Small intestine (tissue), 16 donors: ENCODE data around the gene GRAP2. TPM values are rescaled to one million over a fixed set of nuclear protein-coding genes. Genes with fewer than 3 reads are reported as not detected.
"Not testable (repeated sequence)": the region's sequence is repeated elsewhere in the genome, so short reads cannot be mapped to it uniquely, and the experiment has no call there.

Experiments used
- DNase-seq, 2 donors: peaks; one replicate each; pipeline versions ENCODE4 v3.0.0 to v3.0.0-alpha.2; 2013
- FAIRE-seq: peaks from 2 replicates; lab custom pipeline; 2012; peaks lifted over from hg19 to GRCh38; lab: Jason Lieb, UNC
- H3K27ac ChIP-seq, 3 donors: one replicate each; pipeline ENCODE4 v1.5.1; 2013; ENCODE audit warnings: low read length in 2 of 3, mild to moderate bottlenecking in 2 of 3, control low read depth in 1 of 3, inconsistent platforms in 1 of 3, low read depth in 1 of 3, moderate library complexity in 1 of 3
- H3K27me3 ChIP-seq, 3 donors: one replicate each; pipeline ENCODE4 v1.6.1; 2013; ENCODE audit warnings: low read length in 3 of 3, inconsistent platforms in 1 of 3; ENCODE audit not compliant: control insufficient read depth in 3 of 3, insufficient read depth in 3 of 3
- H3K36me3 ChIP-seq, 3 donors: one replicate each; pipeline ENCODE4 v1.6.1; 2013; ENCODE audit warnings: low read length in 3 of 3, inconsistent platforms in 1 of 3, low read depth in 1 of 3, mild to moderate bottlenecking in 1 of 3, moderate library complexity in 1 of 3; ENCODE audit not compliant: control insufficient read depth in 3 of 3, insufficient read depth in 2 of 3
- H3K4me1 ChIP-seq, 3 donors: one replicate each; pipeline ENCODE4 v1.6.1; 2013; ENCODE audit warnings: low read length in 2 of 3, inconsistent platforms in 1 of 3, low read depth in 1 of 3, mild to moderate bottlenecking in 1 of 3, moderate library complexity in 1 of 3; ENCODE audit not compliant: control insufficient read depth in 3 of 3, insufficient read depth in 2 of 3
- H3K4me3 ChIP-seq, 3 donors: one replicate each; pipeline ENCODE4 v1.5.1; 2013; ENCODE audit warnings: low read length in 3 of 3, control low read depth in 1 of 3, inconsistent platforms in 1 of 3, low read depth in 1 of 3, mild to moderate bottlenecking in 1 of 3, moderate library complexity in 1 of 3
- H3K9me3 ChIP-seq, 2 donors: one replicate each; pipeline ENCODE4 v1.6.1; 2013; ENCODE audit warnings: low read depth in 1 of 2, low read length in 1 of 2; ENCODE audit not compliant: control insufficient read depth in 2 of 2, insufficient read depth in 1 of 2
- WGBS, 3 donors: extraction: QIAGEN DNeasy Blood & Tissue Kit; methylation state at CpG; one replicate each; pipeline ENCODE4 v1.1.7; 2013; 5-methylcytosine and 5-hydroxymethylcytosine counted together
- long read RNA-seq, 10 donors: transcript quantifications; one replicate each; lab custom pipeline, GENCODE V29; 2026
- polyA plus RNA-seq, 4 donors: library from polyadenylated mRNA; stranded (reverse) in 3 of 4; unstranded in 1 of 4; fragments of 200-250 nt in 3 of 4; fragments of 120-200 nt in 1 of 4; gene quantifications; one replicate each; pipeline versions ENCODE4 v1.2.1 to v1.2.3, GENCODE V29; 2013
- donor health status: healthy with polysubstance abuse.
- donor health status: control.
- donor health status: control.
- donor health status: Bipolar disorder and iron deficiency.
- donor health status: healthy.

GRAP2 gene
- 1 to 10 TPM; 2.0 to 3.4 (median 2.6) TPM for polyA plus RNA-seq
- long read RNA-seq, donor 1, partial matches to known transcripts: 0 of 2 reads
- long read RNA-seq, donor 1, other reads (novel, unspliced or antisense): 0 of 2 reads
- long read RNA-seq, donor 2, partial matches to known transcripts: 0 of 1 reads
- long read RNA-seq, donor 2, other reads (novel, unspliced or antisense): 0 of 1 reads
- long read RNA-seq, donor 3: 0 reads
- long read RNA-seq, donor 4: 0 reads
- long read RNA-seq, donor 5: 0 reads
- long read RNA-seq, donor 6: 0 reads
- long read RNA-seq, donor 7: 0 reads
- long read RNA-seq, donor 8: 0 reads
- long read RNA-seq, donor 9: 0 reads
- long read RNA-seq, donor 10: 0 reads

- Histone ChIP-seq H3K27ac (peak within 1 kb of the TSS in 2 of 3 donors; percentile 68 to 72), H3K36me3 (no peaks in the 10 kb centered on the region), H3K27me3 (no peaks in the 10 kb centered on the region), H3K4me1 (no peaks in the 10 kb centered on the region), H3K9me3 (no peaks in the 10 kb centered on the region), H3K4me3 (peak within 1 kb of the TSS in 2 of 3 donors; percentile 3 to 46)
- WGBS, 3 donors: 58 to 74% (median 64%) methylated on average over 4 of the region's 4 CpGs
- DNase-seq (peak in 1 of 2 donors; percentile 66), FAIRE-seq (no peak)
These were observed at the start of gene GRAP2 for GRCh38 chr22:39900306-39901227. TSS of gene GRAP2 (plus strand) at chr22:39901084. CDS start at chr22:39947107, 46,023 bp downstream.

GRCh38 chr22:39851606-39852315 is 49.1 kb upstream of the GRAP2 start:
- Histone ChIP-seq H3K27ac (no peak overlapping the region), H3K4me1 (no peaks in the 10 kb centered on the region), H3K4me3 (no peak overlapping the region), H3K27me3 (peaks cover 0 to 2% (median 0%) of the 10 kb centered on the region in 3 donors), H3K9me3 (no peaks in the 10 kb centered on the region), H3K36me3 (no peaks in the 10 kb centered on the region)
- FAIRE-seq (no peak), DNase-seq (no peak)
- WGBS, 3 donors: 90 to 95% (median 92%) methylated on average over 4 of the region's 4 CpGs

GRCh38 chr22:39852799-39853198 is 48.1 kb upstream of the GRAP2 start:
- DNase-seq (no peak), FAIRE-seq (no peak)
- H3K9me3 ChIP-seq: no peaks in the 10 kb centered on the region
- no peaks in the 10 kb centered on the region for H3K36me3 ChIP-seq
- peaks cover 0 to 2% (median 0%) of the 10 kb centered on the region in 3 donors for H3K27me3 ChIP-seq
- H3K4me1 ChIP-seq: no peaks in the 10 kb centered on the region
- no peak overlapping the region for H3K4me3 ChIP-seq
- no peak overlapping the region for H3K27ac ChIP-seq
- 76 to 77% (median 76%) methylated on average over 2 of the region's 2 CpGs for WGBS, 3 donors

GRCh38 chr22:39856588-39856987 is 44.3 kb upstream of the GRAP2 start:
- peak in 1 of 2 donors; percentile 42 for DNase-seq
- Histone ChIP-seq H3K9me3 (no peaks in the 10 kb centered on the region), H3K27ac (no peak overlapping the region), H3K36me3 (no peaks in the 10 kb centered on the region), H3K4me1 (no peaks in the 10 kb centered on the region), H3K27me3 (peaks cover 0 to 2% (median 0%) of the 10 kb centered on the region in 3 donors), H3K4me3 (no peak overlapping the region)
- 29 to 65% (median 47%) methylated on average over 4 of the region's 4 CpGs for WGBS, 3 donors
- FAIRE-seq: no peak

GRCh38 chr22:39859903-39860588 is 40.8 kb upstream of the GRAP2 start:
- DNase-seq (no peak), FAIRE-seq (no peak)
- Histone ChIP-seq H3K4me3 (no peak overlapping the region), H3K36me3 (no peaks in the 10 kb centered on the region), H3K4me1 (no peaks in the 10 kb centered on the region), H3K9me3 (no peaks in the 10 kb centered on the region), H3K27ac (no peak overlapping the region), H3K27me3 (no peaks in the 10 kb centered on the region)
- 47 to 59% (median 57%) methylated on average over 7 of the region's 7 CpGs for WGBS, 3 donors

GRCh38 chr22:39868741-39869140 is 32.1 kb upstream of the GRAP2 start:
- Histone ChIP-seq H3K4me1 (no peaks in the 10 kb centered on the region), H3K4me3 (no peak overlapping the region), H3K36me3 (no peaks in the 10 kb centered on the region), H3K27me3 (no peaks in the 10 kb centered on the region), H3K9me3 (no peaks in the 10 kb centered on the region), H3K27ac (no peak overlapping the region)
- FAIRE-seq: no peak
- 19 to 69% (median 39%) methylated on average over 1 of the region's 1 CpG for WGBS, 3 donors
- no peak for DNase-seq

- H3K9me3 ChIP-seq, H3K27ac ChIP-seq, FAIRE-seq, H3K4me3 ChIP-seq, H3K36me3 ChIP-seq, H3K4me1 ChIP-seq, H3K27me3 ChIP-seq, DNase-seq: not testable (repeated sequence)
- WGBS, 3 donors: 93 to 97% (median 96%) methylated on average over 2 of the region's 2 CpGs
These were observed 31.1 kb upstream of the GRAP2 start for GRCh38 chr22:39869797-39870196.
